IMR-90 (cell line): ENCODE measurements around the gene MARK2. TPM values are rescaled to one million over a fixed set of nuclear protein-coding genes. Genes with fewer than 3 reads are reported as not detected.
A peak's percentile ranks its signal among the peaks of the same experiment; 100 is the strongest.

ENCODE experiments used
- ATAC-seq: fragments of 200-7000 bp; cut with Tn5 transposase; 2 replicates; pipeline ENCODE4 v1.9.1; 2020; ENCODE audit warnings: low read depth, mild to moderate bottlenecking, moderate library complexity
- BruUV-seq: library from RNA; stranded (reverse); fragments of 400-500 nt; replicated peaks from 2 replicates; lab custom pipeline; 2021; lab: Mats Ljungman, UMichigan
- CTCF ChIA-PET: fragments of 300-600 bp; formaldehyde crosslinking; extraction: SDS; loops from one replicate; lab custom pipeline; 2021; ENCODE audit warnings: antibody characterized with exemption; lab: Yijun Ruan, JAX
- POLR2A ChIA-PET: fragments of 300-600 bp; sonication (Branson Sonifier 250); formaldehyde crosslinking; loops from one replicate; lab custom pipeline; 2022; ENCODE audit warnings: antibody characterized with exemption; ENCODE audit not compliant: unreplicated experiment; lab: Charles Lee
- DNase-seq: peaks from one replicate; pipeline ENCODE4 v3.0.0; 2013
- H2AFZ ChIP-seq: replicated peaks from 2 replicates; pipeline ENCODE3; 2013; ENCODE audit warnings: low read length, mild to moderate bottlenecking; ENCODE audit not compliant: poor library complexity
- H2AK5ac ChIP-seq: 2 replicates; pipeline ENCODE4 v1.6.1; 2013; ENCODE audit warnings: low read depth, low read length, inconsistent platforms
- H2AK9ac ChIP-seq: replicated peaks from 2 replicates; pipeline ENCODE3; 2013; ENCODE audit warnings: mild to moderate bottlenecking, low read depth, low read length, moderate library complexity; ENCODE audit not compliant: poor library complexity
- H2BK120ac ChIP-seq: 2 replicates; pipeline ENCODE4 v1.6.1; 2013; ENCODE audit warnings: low read depth, low read length, inconsistent platforms
- H2BK15ac ChIP-seq: 3 replicates; pipeline ENCODE4 v1.6.1; 2013; ENCODE audit warnings: low read depth, low read length, inconsistent platforms
- H2BK20ac ChIP-seq: 2 replicates; pipeline ENCODE4 v1.6.1; 2013; ENCODE audit warnings: low read depth, mild to moderate bottlenecking, inconsistent platforms, low read length, moderate library complexity
- H2BK5ac ChIP-seq: 2 replicates; pipeline ENCODE4 v1.6.1; 2013; ENCODE audit warnings: mild to moderate bottlenecking, low read depth, low read length, inconsistent platforms; ENCODE audit not compliant: poor library complexity, severe bottlenecking
- H3K14ac ChIP-seq: replicated peaks from 2 replicates; pipeline ENCODE4 v1.6.1; 2013; ENCODE audit warnings: low read depth, low read length, inconsistent platforms
- H3K18ac ChIP-seq: 2 replicates; pipeline ENCODE4 v1.6.1; 2013; ENCODE audit warnings: low read depth, low read length, control low read depth
- H3K23ac ChIP-seq: 2 replicates; pipeline ENCODE4 v1.6.1; 2013; ENCODE audit warnings: low read depth, low read length, inconsistent platforms
- H3K27ac ChIP-seq: 2 replicates; pipeline ENCODE4 v1.5.1; 2013; ENCODE audit warnings: mild to moderate bottlenecking, control low read depth, low read length; ENCODE audit not compliant: insufficient read depth
- H3K27me3 ChIP-seq: 2 replicates; pipeline ENCODE4 v1.6.1; 2013; ENCODE audit warnings: low read length; ENCODE audit not compliant: control insufficient read depth, insufficient read depth
- H3K36me3 ChIP-seq: 2 replicates; pipeline ENCODE4 v1.6.1; 2013; ENCODE audit warnings: low read length, mixed read lengths; ENCODE audit not compliant: control insufficient read depth, insufficient read depth
- H3K4ac ChIP-seq: 2 replicates; pipeline ENCODE4 v1.6.1; 2013; ENCODE audit warnings: low read depth, low read length, inconsistent platforms
- H3K4me1 ChIP-seq: 2 replicates; pipeline ENCODE4 v1.6.1; 2013; ENCODE audit warnings: low read length, mixed read lengths; ENCODE audit not compliant: control insufficient read depth, insufficient read depth
- H3K4me2 ChIP-seq: 2 replicates; pipeline ENCODE4 v1.6.1; 2013; ENCODE audit warnings: low read depth, mild to moderate bottlenecking, control low read depth, low read length, moderate library complexity
- H3K4me3 ChIP-seq: 2 replicates; pipeline ENCODE4 v1.5.1; 2013; ENCODE audit warnings: low read depth, mild to moderate bottlenecking, control low read depth, low read length, moderate library complexity; ENCODE audit not compliant: insufficient read depth
- H3K56ac ChIP-seq: 2 replicates; pipeline ENCODE4 v1.6.1; 2013; ENCODE audit warnings: low read length, inconsistent platforms; ENCODE audit not compliant: insufficient read depth; ENCODE audit errors: extremely low read depth
- H3K79me1 ChIP-seq, 2 experiments: 2 replicates each; pipeline ENCODE4 v1.6.1; 2013; ENCODE audit warnings: low read length in 2 of 2, inconsistent platforms in 1 of 2, low read depth in 1 of 2
- H3K9ac ChIP-seq: 2 replicates; pipeline ENCODE4 v1.6.1; 2013; ENCODE audit warnings: low read depth, low read length, control low read depth
- H3K9me1 ChIP-seq: 2 replicates; pipeline ENCODE4 v1.6.1; 2013; ENCODE audit warnings: low read length, inconsistent platforms; ENCODE audit not compliant: insufficient read depth
- H3K9me3 ChIP-seq: 2 replicates; pipeline ENCODE4 v1.6.1; 2013; ENCODE audit warnings: low read length; ENCODE audit not compliant: control insufficient read depth, insufficient read depth
- H4K20me1 ChIP-seq: 2 replicates; pipeline ENCODE4 v1.6.1; 2013; ENCODE audit warnings: low read length, inconsistent platforms; ENCODE audit not compliant: insufficient read depth
- H4K5ac ChIP-seq: 2 replicates; pipeline ENCODE4 v1.6.1; 2013; ENCODE audit warnings: mild to moderate bottlenecking, low read depth, low read length, control low read depth
- H4K8ac ChIP-seq, 2 experiments: 2 replicates each; pipeline ENCODE4 v1.6.1; 2013; ENCODE audit warnings: low read depth in 2 of 2, low read length in 2 of 2, control low read depth in 1 of 2, inconsistent platforms in 1 of 2
- H4K91ac ChIP-seq: 2 replicates; pipeline ENCODE4 v1.6.1; 2013; ENCODE audit warnings: low read depth, low read length, inconsistent platforms; ENCODE audit not compliant: insufficient read depth
- BHLHE40 ChIP-seq: fragments of 150-350 bp; IDR thresholded peaks from 2 replicates; pipeline ENCODE4 v1.6.1; 2016; ENCODE audit warnings: mild to moderate bottlenecking, low read depth, low read length
- CEBPB ChIP-seq: IDR thresholded peaks from 2 replicates; pipeline ENCODE4 v1.6.1; 2012; ENCODE audit warnings: low read depth, low read length, improper control_type of control experiment
- CHD1 ChIP-seq: IDR thresholded peaks from 2 replicates; pipeline ENCODE4 v1.6.1; 2012; ENCODE audit warnings: low read depth, low read length, improper control_type of control experiment
- CTCF ChIP-seq: conservative IDR thresholded peaks from 2 replicates; pipeline ENCODE4 v1.5.1; 2012; ENCODE audit warnings: mild to moderate bottlenecking, low read depth, low read length, improper control_type of control experiment
- ELK1 ChIP-seq: fragments of 150-350 bp; IDR thresholded peaks from 2 replicates; pipeline ENCODE4 v1.6.1; 2016; ENCODE audit warnings: low read depth, mild to moderate bottlenecking, low read length, moderate library complexity, borderline replicate concordance
- FOS ChIP-seq: fragments of 150-350 bp; IDR thresholded peaks from 2 replicates; pipeline ENCODE4 v1.6.1; 2016; ENCODE audit warnings: low read depth, low read length
- MAFK ChIP-seq: IDR thresholded peaks from 2 replicates; pipeline ENCODE4 v1.6.1; 2012; ENCODE audit warnings: low read depth, low read length, improper control_type of control experiment
- MAZ ChIP-seq: IDR thresholded peaks from 2 replicates; pipeline ENCODE4 v1.6.1; 2012; ENCODE audit warnings: low read depth, mild to moderate bottlenecking, low read length, improper control_type of control experiment, moderate library complexity, borderline replicate concordance
- MXI1 ChIP-seq: IDR thresholded peaks from 2 replicates; pipeline ENCODE4 v1.6.1; 2012; ENCODE audit warnings: low read depth, mild to moderate bottlenecking, low read length, moderate library complexity, borderline replicate concordance
- NFE2L2 ChIP-seq: fragments of 150-350 bp; IDR thresholded peaks from 2 replicates; pipeline ENCODE4 v1.6.1; 2016; ENCODE audit warnings: low read depth, mild to moderate bottlenecking, low read length
- POLR2A ChIP-seq: IDR thresholded peaks from 2 replicates; pipeline ENCODE4 v1.6.1; 2012; ENCODE audit warnings: mild to moderate bottlenecking, low read depth, low read length
- RAD21 ChIP-seq: IDR thresholded peaks from 2 replicates; pipeline ENCODE4 v1.6.1; 2012; ENCODE audit warnings: low read length, improper control_type of control experiment
- RCOR1 ChIP-seq: IDR thresholded peaks from 2 replicates; pipeline ENCODE4 v1.6.1; 2012; ENCODE audit warnings: mild to moderate bottlenecking, low read length, improper control_type of control experiment; ENCODE audit not compliant: insufficient replicate concordance
- RFX5 ChIP-seq: IDR thresholded peaks from 2 replicates; pipeline ENCODE4 v1.8.0; 2012; ENCODE audit warnings: low read depth, mild to moderate bottlenecking, low read length, moderate library complexity
- SMC3 ChIP-seq: fragments of 150-350 bp; IDR thresholded peaks from 2 replicates; pipeline ENCODE4 v1.6.1; 2016; ENCODE audit warnings: low read depth, mild to moderate bottlenecking, antibody characterized with exemption, low read length, moderate library complexity
- USF2 ChIP-seq: fragments of 150-350 bp; IDR thresholded peaks from 2 replicates; pipeline ENCODE4 v1.6.1; 2017; ENCODE audit warnings: mild to moderate bottlenecking, antibody characterized with exemption, low read length, low read depth
- WGBS, 2 experiments: methylation state at CpG; one replicate each; pipeline versions ENCODE4 v1.1.5 to v1.1.7; 2013; ENCODE audit warnings: missing lambda C conversion rate in 2 of 2; ENCODE audit not compliant: insufficient read length in 1 of 2; ENCODE audit errors: extremely low coverage in 2 of 2; 5-methylcytosine and 5-hydroxymethylcytosine counted together
- dilution Hi-C: fragments of 300-500 bp; cut with HindIII; formaldehyde crosslinking; loops from one replicate; pipeline ENCODE4 v1.14.3; 2018; ENCODE audit warnings: low sequenced_read_pairs; ENCODE audit not compliant: unreplicated experiment
- in situ Hi-C: fragments of 300-500 bp; cut with MboI; formaldehyde crosslinking; loops from 3 replicates; pipeline ENCODE4 v1.14.3; 2019; ENCODE audit warnings: low sequenced_read_pairs, inconsistent platforms, mixed read lengths
- intact Hi-C: fragments of 100-400 bp; cut with micrococcal nuclease; formaldehyde crosslinking; loops from 2 replicates; pipeline ENCODE4 v1.10.0; 2022
- polyA plus RNA-seq, 3 experiments: library from polyadenylated mRNA; depleted of rRNA; stranded (reverse); fragments of >200 nt; gene quantifications; 2 replicates each; pipeline ENCODE4 v1.2.3, GENCODE V29; 2012; ENCODE audit warnings: low replicate concordance in 1 of 3
- total RNA-seq: library from RNA; depleted of rRNA; stranded (reverse); fragments of >200 nt; gene quantifications from 2 replicates; pipeline ENCODE4 v1.2.3, GENCODE V29; 2012

The MARK2 gene
- total and polyA plus RNA-seq, 2 of the 4 experiments (the other 2 are of a cell fraction): 6.6 to 17.3 TPM

GRCh38 chr11:63833048-63833447 is 5.9 kb upstream of the MARK2 start:
- CTCF ChIA-PET: no interaction called here
- no peak for DNase-seq
- 100% methylated on average over 1 of the region's 2 CpGs; no CpG with 5 or more reads in 1 of the 2 experiments for WGBS, 2 experiments

More at GRCh38 chr11:63833048-63833447, 5.9 kb upstream of the MARK2 start:
- Histone ChIP-seq H3K36me3 (peaks cover 3% of the 10 kb centered on the region; the same call in 1 of the 2 replicates), H3K18ac (no peak overlapping the region), H4K8ac (no peak overlapping the region), H3K9me1 (peaks cover 2% of the 10 kb centered on the region; the same call in 1 of the 2 replicates), H2BK120ac (no peak overlapping the region), H2BK5ac (no peak overlapping the region), H3K9ac (no peak overlapping the region), H3K4ac (no peak overlapping the region), H3K4me1 (no peaks in the 10 kb centered on the region), H3K4me2 (no peak overlapping the region), H2AK5ac (no peak overlapping the region), H2BK20ac (no peak overlapping the region), H3K4me3 (no peak overlapping the region), H3K79me1 (peaks cover 0 to 2% of the 10 kb centered on the region in 2 experiments; a peak in 1 of 4 replicates), H3K23ac (no peak overlapping the region), H2BK15ac (no peak overlapping the region), H3K14ac (no peak overlapping the region), H2AFZ (no peak overlapping the region), H4K91ac (no peak overlapping the region), H4K20me1 (peaks cover 6% of the 10 kb centered on the region; the same call in 1 of the 2 replicates), H3K27ac (no peak overlapping the region), H4K5ac (no peak overlapping the region), H3K27me3 (no peaks in the 10 kb centered on the region), H3K56ac (no peak overlapping the region), H2AK9ac (peak overlapping the region; percentile 70), H3K9me3 (no peaks in the 10 kb centered on the region)
- in situ Hi-C loops (no loop called here), intact Hi-C loops (no loop called here), dilution Hi-C loops (no loop called here)
- ATAC-seq: no peak
- POLR2A ChIA-PET: no interaction called here
- TF ChIP-seq BHLHE40 (no peak), POLR2A (no peak), FOS (no peak), MAZ (no peak), MXI1 (no peak), MAFK (no peak), RFX5 (no peak), RAD21 (no peak), RCOR1 (no peak), CEBPB (no peak), NFE2L2 (no peak), CHD1 (no peak), ELK1 (no peak), CTCF (no peak), SMC3 (no peak), USF2 (no peak)
- BruUV-seq: no TSS peak
